Endometrial microvascular endothelial cells (primary cell): ENCODE measurements around the gene SLC2A6. TPM values are rescaled to one million over a fixed set of nuclear protein-coding genes. Genes with fewer than 3 reads are reported as not detected.
"Not testable (repeated sequence)": the region's sequence is repeated elsewhere in the genome, so short reads cannot be mapped to it uniquely, and the experiment has no call there.

Experiments used
- in situ Hi-C: cut with HindIII; loops from 2 replicates; pipeline ENCODE4 v1.10.0; 2017; ENCODE audit warnings: low sequenced_read_pairs, low pct_unique_long_range_greater_than_20kb; ENCODE audit errors: inconsistent ontology term
- total RNA-seq: library from RNA; depleted of rRNA; stranded (reverse); fragments of >200 nt; gene quantifications from one replicate; pipeline ENCODE4 v1.2.3, GENCODE V29; 2015; ENCODE audit errors: inconsistent ontology term

SLC2A6 gene
- total RNA-seq, 1 donor from 2014 or later: 45.3 TPM

DNA sequence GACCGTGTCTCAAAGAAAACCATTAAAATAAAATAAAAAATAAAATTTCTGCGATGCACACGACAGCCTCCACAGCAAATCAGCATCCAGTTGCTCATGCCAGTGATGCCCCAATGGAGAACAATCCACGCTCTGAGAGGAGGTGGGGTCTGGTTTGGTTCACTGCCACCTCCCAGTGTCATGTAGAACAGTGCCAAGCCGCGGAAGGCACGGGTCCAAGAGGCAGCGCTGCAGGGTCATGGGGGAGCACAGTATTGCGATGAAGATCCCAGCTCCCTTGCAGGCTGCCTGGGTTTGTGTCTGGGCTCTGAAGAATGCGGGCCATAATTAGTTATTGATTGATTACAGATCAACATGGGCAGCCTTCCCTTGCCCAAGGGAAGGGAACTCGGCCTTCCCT lies 25.2 kb downstream of the SLC2A6 start:
- in situ Hi-C loops: no loop called here

DNA sequence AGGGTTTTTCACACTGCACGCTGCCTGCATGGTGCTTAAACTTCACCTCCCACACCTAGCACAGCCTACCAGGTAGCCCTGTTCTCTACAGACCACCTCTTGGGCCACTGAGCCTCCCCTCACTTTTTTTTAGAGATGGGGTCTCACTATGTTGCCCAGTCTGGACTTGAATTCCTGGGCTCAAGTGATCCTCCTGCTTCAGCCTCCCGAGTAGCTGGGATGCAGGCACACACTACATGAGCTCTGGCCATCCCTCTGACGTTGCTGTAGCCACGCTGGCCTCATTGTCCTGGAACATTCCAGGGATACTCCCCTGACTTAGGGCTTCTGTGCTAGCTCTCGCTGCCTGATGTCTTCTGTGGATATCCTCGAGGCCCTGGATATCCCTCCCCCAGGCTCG lies 26.3 kb downstream of the SLC2A6 start:
- in situ Hi-C loops: no loop called here

DNA sequence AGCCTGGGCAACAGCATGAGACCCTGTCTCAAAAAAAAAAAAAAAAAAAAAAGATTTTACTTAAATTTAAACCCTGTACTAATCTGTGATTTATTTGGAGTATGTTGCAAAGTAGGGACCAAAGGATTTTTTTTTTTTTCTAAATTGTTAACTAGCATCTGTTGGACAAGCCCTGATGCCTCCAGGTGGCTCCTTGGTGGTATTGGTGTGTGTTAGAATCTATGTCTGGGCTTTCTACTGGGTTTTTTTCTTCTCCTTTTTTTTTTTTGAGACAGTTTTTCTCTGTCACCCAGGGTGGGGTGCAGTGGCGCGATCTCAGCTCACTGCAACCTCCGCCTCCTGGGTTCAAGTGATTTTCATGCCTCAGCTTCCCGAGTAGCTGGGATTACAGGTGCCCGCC lies 27.0 kb downstream of the SLC2A6 start:
- in situ Hi-C loops: not testable (repeated sequence)

DNA sequence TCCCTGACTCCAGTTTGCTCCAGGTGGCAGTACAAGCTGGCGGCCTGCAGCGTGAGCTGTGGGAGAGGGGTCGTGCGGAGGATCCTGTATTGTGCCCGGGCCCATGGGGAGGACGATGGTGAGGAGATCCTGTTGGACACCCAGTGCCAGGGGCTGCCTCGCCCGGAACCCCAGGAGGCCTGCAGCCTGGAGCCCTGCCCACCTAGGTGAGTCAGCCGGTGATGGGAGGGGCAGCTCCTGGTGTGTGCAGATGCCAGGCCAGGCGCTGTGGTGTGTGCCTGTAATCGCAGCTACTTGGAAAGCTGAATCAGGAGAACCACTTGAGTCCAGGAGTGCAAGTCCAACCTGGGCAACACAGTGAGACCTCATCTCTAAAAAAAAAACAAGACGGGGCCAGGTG lies 29.1 kb downstream of the SLC2A6 start:
- in situ Hi-C loops: no loop called here

DNA sequence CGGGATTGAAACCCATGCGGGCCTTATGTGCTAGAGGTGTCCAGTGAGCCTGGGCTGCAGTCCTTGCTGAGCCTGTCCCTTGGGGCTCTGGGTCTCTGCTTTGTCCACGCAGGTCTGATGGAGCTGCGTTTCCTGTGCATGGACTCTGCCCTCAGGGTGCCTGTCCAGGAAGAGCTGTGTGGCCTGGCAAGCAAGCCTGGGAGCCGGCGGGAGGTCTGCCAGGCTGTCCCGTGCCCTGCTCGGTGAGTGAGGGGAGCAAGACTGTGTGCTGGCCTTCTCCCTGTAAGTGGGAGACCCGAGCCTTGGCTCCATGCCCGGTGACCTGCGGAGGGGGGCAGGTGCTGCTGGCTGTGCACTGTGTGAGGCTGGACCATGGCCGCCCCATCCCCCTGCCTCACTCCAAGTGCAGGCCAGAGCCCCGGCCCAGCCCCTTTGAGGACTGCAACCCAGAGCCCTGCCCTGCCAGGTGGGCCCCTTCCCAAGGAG lies 30.4 kb downstream of the SLC2A6 start:
- in situ Hi-C loops: no loop called here

DNA sequence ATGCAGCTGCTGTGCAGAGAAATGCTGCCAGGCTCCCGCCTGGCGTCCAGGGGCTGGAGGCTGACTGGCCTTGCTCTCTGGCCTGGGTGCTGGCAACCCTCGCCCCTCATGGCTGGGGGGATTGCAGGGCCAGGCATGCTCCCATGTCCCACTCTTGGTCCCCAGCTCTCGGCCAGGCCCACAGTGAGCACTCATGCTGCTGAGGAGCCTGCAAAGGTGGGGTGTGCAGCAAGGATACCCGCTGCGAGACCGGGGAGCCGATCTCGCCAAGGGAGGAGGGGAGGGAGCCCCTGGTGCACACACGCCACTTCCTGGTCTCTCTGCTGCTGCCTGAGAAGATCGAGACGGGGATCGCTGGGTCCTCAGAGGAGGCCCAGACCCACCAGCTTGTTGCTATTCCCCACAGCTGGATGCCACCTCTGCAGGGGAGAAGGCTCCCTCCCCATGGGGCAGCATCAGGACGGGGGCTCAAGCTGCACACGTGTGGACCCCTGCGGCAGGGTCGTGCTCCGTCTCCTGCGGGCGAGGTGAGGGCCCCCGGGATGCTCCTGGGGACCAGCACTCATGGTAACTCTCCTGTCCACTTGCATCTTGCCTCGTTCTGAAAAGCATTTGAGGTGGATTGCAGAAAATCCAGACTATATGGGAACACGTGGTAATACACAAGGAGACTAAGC lies 33.5 kb downstream of the SLC2A6 start:
- in situ Hi-C loops: no loop called here

DNA sequence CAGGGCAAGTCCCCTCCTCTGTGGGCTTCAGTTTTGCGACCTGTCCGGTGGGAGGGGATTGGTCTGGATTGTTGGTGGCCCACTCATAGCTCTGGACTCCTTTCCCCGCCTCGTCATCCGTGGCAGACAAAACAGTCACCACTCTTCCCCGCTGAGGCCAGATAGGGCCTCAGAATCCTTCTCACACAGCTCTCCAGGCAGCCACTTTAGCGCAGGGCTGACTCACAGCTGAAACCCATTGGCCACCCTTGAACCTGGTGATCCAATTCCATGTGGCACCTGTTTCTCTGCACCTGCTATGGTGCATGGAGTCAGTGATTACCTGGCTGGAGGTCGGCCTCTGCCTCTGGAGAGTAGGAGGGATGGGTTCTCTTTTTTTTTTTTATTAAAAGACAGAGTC lies 34.9 kb downstream of the SLC2A6 start:
- in situ Hi-C loops: no loop called here

DNA sequence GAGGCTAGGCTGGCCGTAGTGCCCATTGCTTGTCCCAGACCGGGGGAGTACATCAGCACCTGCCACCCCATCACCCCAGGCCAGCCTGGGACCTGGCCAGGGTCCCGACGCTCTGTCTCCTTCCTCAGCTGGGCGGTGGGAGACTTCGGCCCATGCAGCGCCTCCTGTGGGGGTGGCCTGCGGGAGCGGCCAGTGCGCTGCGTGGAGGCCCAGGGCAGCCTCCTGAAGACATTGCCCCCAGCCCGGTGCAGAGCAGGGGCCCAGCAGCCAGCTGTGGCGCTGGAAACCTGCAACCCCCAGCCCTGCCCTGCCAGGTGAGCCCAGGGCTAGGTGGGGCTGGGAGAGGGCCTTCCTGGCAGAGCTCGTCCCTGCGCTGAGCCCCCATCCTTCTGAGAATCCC lies 35.7 kb downstream of the SLC2A6 start:
- in situ Hi-C loops: no loop called here

DNA sequence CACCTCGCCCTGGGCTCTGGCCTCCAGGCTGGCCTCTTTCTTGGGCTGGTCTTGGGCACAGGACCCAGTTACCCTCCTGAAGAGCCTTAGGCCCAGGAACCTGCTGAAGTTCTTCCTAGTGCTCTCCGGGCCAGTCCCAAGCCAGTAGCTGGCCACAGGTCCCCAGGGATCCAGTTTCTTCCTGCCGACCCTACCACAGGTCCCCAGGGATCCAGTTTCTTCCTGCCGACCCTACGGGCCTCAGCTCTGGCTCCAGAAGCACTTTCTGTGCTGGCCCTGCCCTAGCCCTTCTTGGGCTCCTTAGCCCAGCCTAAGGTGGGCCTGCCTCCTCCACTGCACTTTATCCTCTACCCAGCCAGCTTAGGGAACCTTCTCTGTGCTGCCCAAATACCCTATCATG lies 37.3 kb downstream of the SLC2A6 start:
- in situ Hi-C loops: no loop called here

DNA sequence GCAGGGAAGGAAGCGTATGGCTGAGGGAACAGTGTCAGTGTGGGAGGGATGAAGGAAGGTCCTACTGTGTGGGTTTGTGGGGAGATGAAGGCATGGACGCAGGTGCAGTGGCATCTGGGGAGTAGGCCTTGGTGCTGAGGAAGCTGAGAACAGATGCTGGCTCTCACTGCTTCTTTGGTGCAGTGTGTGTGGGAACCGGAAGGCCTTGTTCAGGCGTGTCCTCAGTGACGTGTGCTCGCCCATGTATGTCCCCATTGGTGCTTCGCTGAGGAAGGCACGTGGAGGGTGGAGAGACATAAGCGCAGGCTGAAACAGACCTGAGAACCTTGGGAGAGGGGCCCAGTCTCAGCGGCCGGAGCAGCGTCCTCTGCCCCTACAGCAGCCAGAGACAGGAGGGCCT lies 38.0 kb downstream of the SLC2A6 start:
- in situ Hi-C loops: no loop called here

DNA sequence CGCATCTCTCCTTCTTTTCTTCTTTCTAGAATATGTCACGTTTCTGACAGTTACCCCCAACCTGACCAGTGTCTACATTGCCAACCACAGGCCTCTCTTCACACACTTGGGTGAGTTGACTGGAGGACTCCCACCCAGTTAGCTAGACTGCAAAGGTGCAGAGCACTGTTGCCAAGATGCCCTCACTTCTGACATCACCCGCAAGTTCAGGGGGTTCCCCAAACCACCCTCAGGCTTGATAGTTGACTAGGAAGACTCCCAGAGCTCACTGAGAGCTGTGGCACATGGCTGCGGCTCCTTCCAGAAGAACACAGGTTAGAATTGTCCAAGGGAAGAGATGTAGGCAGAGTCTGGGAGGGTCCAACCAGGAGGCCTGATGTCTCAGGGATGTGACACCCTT lies 39.6 kb downstream of the SLC2A6 start:
- in situ Hi-C loops: no loop called here

DNA sequence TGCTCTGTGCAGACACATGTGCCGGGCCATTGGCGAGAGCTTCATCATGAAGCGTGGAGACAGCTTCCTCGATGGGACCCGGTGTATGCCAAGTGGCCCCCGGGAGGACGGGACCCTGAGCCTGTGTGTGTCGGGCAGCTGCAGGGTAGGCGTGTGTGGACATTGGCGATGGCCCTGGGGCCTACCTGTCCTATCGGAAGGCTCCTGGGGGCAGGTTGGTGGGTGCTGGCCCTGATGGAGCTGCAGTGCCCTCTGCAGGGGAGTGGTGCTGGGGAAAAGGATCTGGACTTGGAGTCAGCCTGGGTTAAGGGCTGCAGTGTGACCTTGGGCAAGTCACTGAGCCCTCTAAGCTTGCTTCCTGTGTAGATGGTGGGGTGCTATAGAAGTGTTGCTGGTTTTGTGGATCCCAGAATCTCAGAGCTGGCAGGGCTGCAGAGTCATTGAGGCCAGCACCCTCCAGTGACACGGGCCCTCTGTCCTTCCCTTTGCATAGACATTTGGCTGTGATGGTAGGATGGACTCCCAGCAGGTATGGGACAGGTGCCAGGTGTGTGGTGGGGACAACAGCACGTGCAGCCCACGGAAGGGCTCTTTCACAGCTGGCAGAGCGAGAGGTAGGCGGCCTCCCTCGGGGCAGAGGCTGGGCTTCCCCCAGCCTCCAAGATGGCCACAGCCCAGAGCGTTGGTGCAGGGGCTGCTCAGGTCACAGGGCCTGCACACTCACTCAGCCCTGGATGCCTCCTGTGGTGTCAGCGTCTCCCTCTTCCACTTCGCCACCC lies 41.0 kb downstream of the SLC2A6 start:
- in situ Hi-C loops: no loop called here

DNA sequence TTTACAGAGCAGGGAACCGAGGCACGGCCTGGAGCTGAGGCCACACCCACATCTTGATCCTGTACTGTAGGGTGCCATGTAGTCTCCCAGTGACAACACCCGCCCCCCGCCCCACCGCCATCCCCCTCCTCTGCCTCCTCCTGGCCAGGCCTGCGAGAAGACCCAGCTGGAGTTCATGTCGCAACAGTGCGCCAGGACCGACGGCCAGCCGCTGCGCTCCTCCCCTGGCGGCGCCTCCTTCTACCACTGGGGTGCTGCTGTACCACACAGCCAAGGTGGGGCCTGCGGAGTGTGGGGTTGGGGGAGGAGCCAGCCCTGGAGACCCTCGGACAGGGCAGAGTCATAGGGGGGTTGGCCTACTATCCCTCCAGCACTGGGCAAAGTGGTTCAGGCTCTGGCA lies 42.2 kb downstream of the SLC2A6 start:
- in situ Hi-C loops: no loop called here

DNA sequence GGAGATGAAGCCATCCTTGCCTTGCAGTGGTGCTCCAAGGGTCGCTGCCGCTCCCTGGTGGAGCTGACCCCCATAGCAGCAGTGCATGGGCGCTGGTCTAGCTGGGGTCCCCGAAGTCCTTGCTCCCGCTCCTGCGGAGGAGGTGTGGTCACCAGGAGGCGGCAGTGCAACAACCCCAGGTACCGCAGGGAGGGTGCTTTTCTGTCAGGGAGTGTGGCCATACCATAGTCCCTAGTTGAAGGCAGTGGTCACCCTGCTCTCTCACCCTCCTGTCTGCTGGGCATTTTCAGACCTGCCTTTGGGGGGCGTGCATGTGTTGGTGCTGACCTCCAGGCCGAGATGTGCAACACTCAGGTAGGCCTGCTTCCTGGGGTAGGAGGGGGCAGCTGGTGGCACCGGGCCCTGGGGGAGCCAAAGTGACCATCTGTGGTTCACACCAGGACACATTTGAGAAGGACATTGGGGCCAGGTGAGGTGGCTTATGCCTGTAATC lies 45.5 kb downstream of the SLC2A6 start:
- in situ Hi-C loops: no loop called here

DNA sequence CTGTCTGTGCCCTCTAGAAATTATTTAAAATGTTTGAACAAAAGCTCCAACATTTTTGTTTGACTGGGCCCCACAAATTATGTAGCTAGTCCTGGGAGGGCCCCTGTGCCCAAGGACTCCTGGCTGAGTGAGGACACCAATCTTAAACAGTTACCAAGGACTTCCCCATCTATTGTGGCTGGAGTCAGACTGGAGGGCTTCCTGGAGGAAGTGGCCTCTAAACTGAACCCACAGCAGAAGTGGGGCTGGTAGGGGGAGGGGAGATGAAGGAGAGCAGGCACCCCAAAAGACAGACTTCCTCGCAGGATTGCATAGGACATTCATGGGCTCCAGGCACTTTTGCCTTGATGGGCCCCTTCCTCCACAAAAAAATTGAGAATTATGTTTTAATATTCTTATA lies 48.7 kb downstream of the SLC2A6 start:
- in situ Hi-C loops: no loop called here

DNA sequence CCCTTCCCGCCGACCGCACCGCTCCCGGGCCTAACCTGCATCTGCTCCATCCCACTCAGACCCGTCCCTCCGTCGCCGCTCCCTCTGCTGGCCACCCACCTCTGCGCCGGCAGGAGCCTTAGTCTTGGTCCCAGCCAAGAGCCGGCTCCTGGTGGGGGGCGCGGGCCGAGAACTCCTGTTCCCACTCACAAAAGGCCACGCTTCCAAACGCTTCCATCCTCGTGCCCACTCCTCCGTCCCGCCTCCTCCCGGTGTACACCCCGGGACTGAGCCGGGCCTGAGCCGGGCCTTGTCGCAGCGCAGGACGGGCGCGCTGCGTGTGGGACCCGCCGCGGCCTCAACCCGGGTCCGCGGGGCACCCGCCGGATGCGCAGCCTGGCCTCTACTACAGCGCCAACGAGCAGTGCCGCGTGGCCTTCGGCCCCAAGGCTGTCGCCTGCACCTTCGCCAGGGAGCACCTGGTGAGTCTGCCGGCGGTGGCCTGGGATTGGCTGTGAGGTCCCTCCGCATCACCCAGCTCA lies 49.2 kb downstream of the SLC2A6 start:
- in situ Hi-C loops: no loop called here

DNA sequence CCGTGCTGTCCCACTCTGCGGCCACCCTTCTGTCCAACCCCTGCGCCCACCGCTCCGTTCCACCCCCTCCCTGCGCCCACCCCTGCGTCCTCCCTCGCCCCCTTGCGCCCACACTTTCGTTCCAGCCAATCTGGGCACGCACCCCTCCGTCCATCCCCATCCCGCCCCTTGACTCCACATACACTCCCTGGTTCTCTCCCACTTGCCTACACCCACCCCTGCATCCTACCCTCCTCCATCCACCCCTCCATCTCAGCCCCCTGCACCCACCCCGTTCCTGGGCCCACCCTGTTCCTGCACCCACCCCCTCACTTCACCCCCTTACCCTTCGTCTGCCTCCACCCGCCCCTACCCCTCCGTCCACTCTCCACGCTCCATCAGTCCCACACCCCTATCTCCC lies 49.7 kb downstream of the SLC2A6 start:
- in situ Hi-C loops: no loop called here

DNA sequence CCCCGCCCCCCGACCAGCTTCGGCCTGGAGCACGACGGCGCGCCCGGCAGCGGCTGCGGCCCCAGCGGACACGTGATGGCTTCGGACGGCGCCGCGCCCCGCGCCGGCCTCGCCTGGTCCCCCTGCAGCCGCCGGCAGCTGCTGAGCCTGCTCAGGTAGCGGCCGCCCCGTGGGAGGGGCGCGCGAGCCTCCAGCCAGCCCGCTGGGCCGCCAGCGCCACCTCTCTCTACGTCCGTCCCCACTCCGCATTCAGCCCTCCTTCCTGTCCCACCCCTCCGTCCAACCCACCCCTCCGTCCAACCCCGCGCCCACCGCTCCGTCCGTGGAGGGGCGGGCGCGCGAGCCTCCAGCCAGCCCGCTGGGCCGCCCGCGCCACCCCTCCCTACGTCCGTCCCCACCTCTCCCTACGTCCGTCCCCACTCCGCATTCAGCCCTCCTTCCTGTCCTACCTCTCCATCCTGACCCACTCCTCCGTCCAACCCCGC lies 50.2 kb downstream of the SLC2A6 start:
- in situ Hi-C loops: no loop called here

DNA sequence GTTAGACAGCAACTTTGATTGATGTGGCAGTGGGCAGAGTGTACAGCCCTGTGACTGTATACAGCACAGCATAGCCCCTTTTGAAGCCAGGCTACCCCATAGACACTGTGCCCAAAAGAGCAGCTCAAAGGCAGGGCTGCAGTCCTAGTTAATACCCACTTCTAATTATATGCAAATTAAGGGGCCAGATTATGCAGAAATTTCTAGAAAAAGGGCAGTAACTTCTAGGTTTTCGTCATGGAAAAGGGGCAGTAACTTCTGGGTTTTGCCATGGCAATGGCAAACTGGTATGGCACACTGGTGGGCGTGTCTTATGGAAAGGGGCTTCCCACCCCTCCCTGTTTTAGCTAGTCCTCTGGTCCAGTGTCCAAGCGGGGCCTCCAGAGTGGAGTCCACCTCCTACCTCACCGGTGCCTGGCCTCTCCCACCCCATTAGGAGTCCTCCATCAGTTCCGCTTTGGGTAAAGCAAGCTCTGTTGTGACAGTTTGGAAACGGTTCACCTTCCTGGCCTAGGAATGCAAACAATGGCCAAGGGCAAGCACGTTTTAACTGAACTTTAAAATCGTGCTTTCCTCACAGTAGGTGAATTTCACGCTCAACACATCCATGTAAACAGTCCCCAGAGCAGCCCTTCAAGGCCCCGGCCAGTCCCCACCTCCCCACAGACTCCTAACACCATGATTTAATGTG lies 51.1 kb downstream of the SLC2A6 start:
- in situ Hi-C loops: no loop called here
